ENCODE measurements around the gene PLA2G15.

Gene PLA2G15

GRCh38 chr16:68244903-68245853 is at the start of gene PLA2G15:
Gene PLA2G15 (plus strand): TSS chr16:68245373. CDS start chr16:68245427, 54 bp downstream.
- peak within 1 kb of the TSS; percentile 9 to 86 (median 70) for H3K27ac ChIP-seq
- H3K4me3 ChIP-seq: peak within 1 kb of the TSS; percentile 52 to 96 (median 85)

GRCh38 chr16:68197250-68197649 is 47.9 kb upstream of the PLA2G15 start:
- H3K27ac ChIP-seq: no peak overlapping the region
- H3K4me3 ChIP-seq: no peak overlapping the region

GRCh38 chr16:68200088-68200783 is 44.9 kb upstream of the PLA2G15 start:
- no peak overlapping the region for H3K4me3 ChIP-seq
- no peak overlapping the region for H3K27ac ChIP-seq

GRCh38 chr16:68202091-68202519 is 43.1 kb upstream of the PLA2G15 start:
- H3K27ac ChIP-seq: no peak overlapping the region

GRCh38 chr16:68206245-68206644 is 38.9 kb upstream of the PLA2G15 start:
- Histone ChIP-seq H3K4me3 (no peak overlapping the region), H3K27ac (no peak overlapping the region)

More at GRCh38 chr16:68202091-68202519, 43.1 kb upstream of the PLA2G15 start:
- H3K4me3 ChIP-seq: no peak overlapping the region

GRCh38 chr16:68214726-68215125 is 30.4 kb upstream of the PLA2G15 start:
- H3K4me3 ChIP-seq: no peak overlapping the region
- peak overlapping the region in 2 of 21 experiments; percentile 5 to 42 for H3K27ac ChIP-seq

- H3K4me3 ChIP-seq: no peak overlapping the region
- H3K27ac ChIP-seq: no peak overlapping the region
Measured at GRCh38 chr16:68215302-68215701, 29.9 kb upstream of the PLA2G15 start.

- H3K27ac ChIP-seq: no peak overlapping the region
- no peak overlapping the region for H3K4me3 ChIP-seq
Measured at GRCh38 chr16:68216240-68216639, 28.9 kb upstream of the PLA2G15 start.

GRCh38 chr16:68217506-68217905 is 27.7 kb upstream of the PLA2G15 start:
- Histone ChIP-seq H3K27ac (no peak overlapping the region), H3K4me3 (no peak overlapping the region)

- Histone ChIP-seq H3K27ac (no peak overlapping the region), H3K4me3 (no peak overlapping the region)
Measured at GRCh38 chr16:68219725-68220351, 25.3 kb upstream of the PLA2G15 start.

GRCh38 chr16:68223072-68223471 is 22.1 kb upstream of the PLA2G15 start:
- no peak overlapping the region for H3K27ac ChIP-seq
- H3K4me3 ChIP-seq: no peak overlapping the region

GRCh38 chr16:68226116-68226515 is 19.1 kb upstream of the PLA2G15 start:
- no peak overlapping the region for H3K27ac ChIP-seq
- no peak overlapping the region for H3K4me3 ChIP-seq

GRCh38 chr16:68227183-68227793 is 17.9 kb upstream of the PLA2G15 start:
- H3K27ac ChIP-seq: peak overlapping the region in 5 of 21 experiments; percentile 15 to 37 (median 18)

GRCh38 chr16:68227850-68228553 is 17.2 kb upstream of the PLA2G15 start:
- peak overlapping the region in 5 of 21 experiments; percentile 4 to 37 (median 16) for H3K27ac ChIP-seq
- H3K4me3 ChIP-seq: no peak overlapping the region

More at GRCh38 chr16:68227183-68227793, 17.9 kb upstream of the PLA2G15 start:
- H3K4me3 ChIP-seq: no peak overlapping the region

- Histone ChIP-seq H3K4me3 (no peak overlapping the region), H3K27ac (peak overlapping the region in 2 of 21 experiments; percentile 4 to 24)
Measured at GRCh38 chr16:68228652-68229051, 16.5 kb upstream of the PLA2G15 start.

GRCh38 chr16:68229431-68230175 is 15.6 kb upstream of the PLA2G15 start:
- H3K4me3 ChIP-seq: no peak overlapping the region
- no peak overlapping the region for H3K27ac ChIP-seq

- H3K4me3 ChIP-seq: no peak overlapping the region
- H3K27ac ChIP-seq: no peak overlapping the region
Measured at GRCh38 chr16:68230176-68230571, 15.0 kb upstream of the PLA2G15 start.

GRCh38 chr16:68230956-68231355 is 14.2 kb upstream of the PLA2G15 start:
- Histone ChIP-seq H3K4me3 (no peak overlapping the region), H3K27ac (no peak overlapping the region)
